Spleen (tissue), 7 donors: ENCODE results near the gene MRPL21.

Experiments
- POLR2A ChIP-seq, 3 donors: fragments of 450-650 bp; IDR thresholded peaks; one replicate each; pipeline ENCODE4 v1.5.1; 2017; ENCODE audit warnings: antibody characterized with exemption in 3 of 3, mild to moderate bottlenecking in 1 of 3
- TF ChIP-seq, protein P1 (sequence below), 11 experiments: fragments of 200-600 bp in 7 of 11; fragments of 450-650 bp in 4 of 11; sonication (generic) in 4 of 11; IDR thresholded peaks in 8 of 11; conservative IDR thresholded peaks in 3 of 11; 1 replicate in 7 of 11; 2 replicates in 4 of 11; pipeline versions ENCODE4 v1.4.0 to v1.8.0; 2016 to 2021; ENCODE audit warnings: antibody characterized with exemption in 11 of 11, inconsistent platforms in 4 of 11, mild to moderate bottlenecking in 1 of 11
- donor health status: DM: no; HTN: no; CAD: no; lungs with moderate emphysema.
- donor health status: DM: no; HTN: no; CAD: no.
- donor health status: DM: no; HTN: no; CAD: no.

GRCh38 chr11:68948935-68949334 lies 45.3 kb upstream of the MRPL21 start:
- TF ChIP-seq, protein P1, sequence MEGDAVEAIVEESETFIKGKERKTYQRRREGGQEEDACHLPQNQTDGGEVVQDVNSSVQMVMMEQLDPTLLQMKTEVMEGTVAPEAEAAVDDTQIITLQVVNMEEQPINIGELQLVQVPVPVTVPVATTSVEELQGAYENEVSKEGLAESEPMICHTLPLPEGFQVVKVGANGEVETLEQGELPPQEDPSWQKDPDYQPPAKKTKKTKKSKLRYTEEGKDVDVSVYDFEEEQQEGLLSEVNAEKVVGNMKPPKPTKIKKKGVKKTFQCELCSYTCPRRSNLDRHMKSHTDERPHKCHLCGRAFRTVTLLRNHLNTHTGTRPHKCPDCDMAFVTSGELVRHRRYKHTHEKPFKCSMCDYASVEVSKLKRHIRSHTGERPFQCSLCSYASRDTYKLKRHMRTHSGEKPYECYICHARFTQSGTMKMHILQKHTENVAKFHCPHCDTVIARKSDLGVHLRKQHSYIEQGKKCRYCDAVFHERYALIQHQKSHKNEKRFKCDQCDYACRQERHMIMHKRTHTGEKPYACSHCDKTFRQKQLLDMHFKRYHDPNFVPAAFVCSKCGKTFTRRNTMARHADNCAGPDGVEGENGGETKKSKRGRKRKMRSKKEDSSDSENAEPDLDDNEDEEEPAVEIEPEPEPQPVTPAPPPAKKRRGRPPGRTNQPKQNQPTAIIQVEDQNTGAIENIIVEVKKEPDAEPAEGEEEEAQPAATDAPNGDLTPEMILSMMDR (IDR thresholded peaks at IDR 0.05 in 8 of 11, conservative IDR thresholded peaks at IDR 0.05 in 3 of 11), result no peak
- TF ChIP-seq POLR2A (IDR thresholded peaks at IDR 0.05), result no peak
